Globus pallidus (tissue), 1 donor: ENCODE measurements around the gene PIMREG.

Experiments
- DNase-seq: peaks from one replicate; pipeline ENCODE4 v3.0.0-alpha.2; 2015; ENCODE audit warnings: low spot score

PIMREG gene

DNA sequence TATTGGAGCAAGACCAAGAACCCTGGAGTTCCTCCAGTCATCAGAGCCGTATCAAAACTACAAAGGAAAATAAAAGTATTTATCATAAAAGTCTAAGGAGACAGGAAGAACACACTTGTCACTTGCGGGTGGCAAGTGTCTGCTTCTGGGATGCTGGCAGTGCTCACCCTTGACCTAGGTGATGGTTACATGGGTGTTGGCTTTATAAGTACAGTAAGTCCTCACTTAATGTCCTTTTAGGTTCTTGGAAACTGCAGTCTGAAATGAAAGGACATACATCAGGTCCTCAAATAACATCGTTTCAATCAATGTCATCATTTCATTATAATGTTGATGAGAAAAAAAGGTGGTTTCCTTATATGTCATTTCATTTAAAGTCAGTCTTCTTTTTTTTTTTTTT lies 6.3 kb upstream of the PIMREG start:
- no peak for DNase-seq

DNA sequence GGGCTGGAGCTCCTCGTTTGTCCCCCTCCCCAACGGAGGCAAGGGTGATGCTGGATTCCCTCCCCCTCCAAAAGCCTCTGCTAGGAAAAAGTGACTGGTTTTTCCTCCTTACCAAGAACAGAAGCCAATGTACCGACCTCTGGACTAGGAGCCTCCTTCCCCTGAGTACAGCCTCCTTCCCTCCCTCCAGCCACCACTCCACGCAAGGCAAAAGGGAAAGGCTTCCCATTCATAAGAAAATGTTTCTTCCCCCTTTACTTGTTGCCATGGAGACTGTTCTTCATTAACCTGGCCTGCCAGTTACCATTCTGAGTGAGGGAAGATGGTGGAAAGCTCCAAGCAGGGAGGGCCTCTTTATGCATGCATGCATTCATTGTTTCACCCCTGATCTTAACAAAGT lies 4.3 kb upstream of the PIMREG start:
- DNase-seq, result no peak

DNA sequence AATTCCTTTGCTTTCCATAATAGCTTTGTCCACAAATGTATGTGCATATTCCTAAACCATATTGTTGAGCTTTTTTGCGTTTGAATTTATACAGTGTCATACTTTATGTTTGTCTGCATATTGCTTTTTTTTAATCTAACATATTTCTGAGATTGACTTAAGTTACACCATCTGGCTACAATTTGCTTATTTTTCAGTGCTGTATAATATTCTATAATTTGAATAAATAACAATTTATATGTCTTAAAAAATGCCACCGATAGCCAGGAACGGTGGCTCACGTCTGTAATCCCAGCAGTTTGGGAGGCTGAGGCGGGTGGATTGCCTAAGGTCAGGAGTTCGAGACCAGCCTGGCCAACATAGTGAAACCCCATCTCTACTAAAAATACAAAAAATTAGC lies 1.5 kb upstream of the PIMREG start:
- no peak for DNase-seq

DNA sequence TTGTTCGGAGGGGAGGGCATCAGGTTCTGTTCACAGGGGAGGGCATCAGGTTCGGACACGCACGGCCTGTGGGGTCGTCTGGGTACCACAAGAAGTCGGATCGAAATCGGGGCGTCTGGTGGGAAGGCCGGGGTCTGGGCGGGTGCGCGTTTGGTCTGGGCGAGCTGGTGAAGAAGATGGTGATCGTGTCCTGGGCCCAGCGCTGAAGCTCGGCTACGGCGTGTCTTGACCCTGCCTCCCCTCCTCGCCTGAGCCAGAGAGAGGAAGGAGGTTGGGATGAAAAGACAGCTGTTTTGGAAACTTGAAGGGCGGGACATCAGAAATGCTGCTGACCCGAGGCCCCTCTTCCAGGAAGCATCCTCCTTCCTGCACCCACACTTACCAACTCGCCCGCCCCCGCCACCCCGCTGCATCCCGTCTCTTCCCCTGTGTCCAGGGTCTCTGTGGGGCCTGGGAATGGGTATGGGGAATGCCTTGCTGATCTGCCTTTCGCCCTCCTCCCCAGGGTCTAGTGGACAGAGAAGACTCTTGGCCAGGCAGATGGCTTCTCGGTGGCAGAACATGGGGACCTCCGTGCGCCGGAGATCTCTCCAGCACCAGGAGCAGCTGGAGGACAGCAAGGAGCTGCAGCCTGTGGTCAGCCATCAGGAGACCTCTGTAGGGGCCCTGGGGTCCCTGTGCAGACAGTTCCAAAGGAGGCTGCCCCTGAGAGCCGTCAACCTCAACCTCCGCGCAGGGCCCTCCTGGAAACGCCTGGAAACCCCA lies 498 bp downstream of the PIMREG start:
- DNase-seq, result no peak

DNA sequence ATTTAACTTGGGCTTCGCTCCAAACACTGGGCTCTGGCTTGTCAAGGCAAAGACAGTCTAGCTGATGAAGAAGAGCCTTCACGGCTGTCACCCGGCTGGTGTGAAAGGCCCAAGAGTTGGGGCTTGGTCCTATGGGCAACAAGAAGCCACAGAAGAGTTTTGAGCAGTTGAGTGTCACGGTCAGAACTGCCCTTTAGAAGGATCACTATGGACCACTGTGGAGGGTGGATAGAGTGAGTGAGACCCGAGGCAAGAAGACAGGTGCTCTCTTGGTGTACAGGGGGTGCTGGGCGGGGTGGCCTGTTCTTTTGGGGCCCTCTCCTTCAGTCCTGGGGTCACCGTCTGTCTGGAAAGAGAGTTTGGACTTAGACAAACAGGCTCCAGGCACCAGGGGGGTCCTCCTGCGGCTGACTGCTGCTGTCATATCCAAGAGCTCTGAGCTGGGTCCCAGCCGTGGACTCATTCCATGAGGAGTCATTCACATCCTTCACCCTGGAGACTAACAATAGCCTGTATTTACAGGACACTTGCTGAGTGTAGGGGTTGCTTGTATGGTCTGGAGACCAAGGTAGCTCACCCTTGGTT lies 2.4 kb downstream of the PIMREG start:
- DNase-seq, result no peak

DNA sequence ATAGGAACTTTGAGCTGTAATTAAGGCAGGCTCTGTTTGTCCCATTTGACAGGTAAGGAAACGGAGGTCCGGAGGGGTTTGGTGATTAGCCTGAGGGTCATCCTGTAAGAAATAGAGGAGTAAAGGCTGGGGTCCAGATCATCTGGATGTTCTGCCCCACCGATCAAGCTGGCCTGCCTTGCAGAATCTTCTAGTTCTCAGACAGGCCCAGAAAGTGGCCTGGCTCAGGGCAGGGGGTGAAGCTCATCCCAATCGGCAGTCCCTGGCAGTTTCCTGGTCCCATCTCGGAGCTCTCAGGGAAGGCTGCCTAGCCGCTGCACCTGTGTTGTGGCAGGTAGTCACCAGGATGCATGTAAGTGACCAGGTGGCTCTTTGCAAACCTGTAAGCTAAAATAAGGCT lies 4.2 kb downstream of the PIMREG start:
- no peak for DNase-seq

DNA sequence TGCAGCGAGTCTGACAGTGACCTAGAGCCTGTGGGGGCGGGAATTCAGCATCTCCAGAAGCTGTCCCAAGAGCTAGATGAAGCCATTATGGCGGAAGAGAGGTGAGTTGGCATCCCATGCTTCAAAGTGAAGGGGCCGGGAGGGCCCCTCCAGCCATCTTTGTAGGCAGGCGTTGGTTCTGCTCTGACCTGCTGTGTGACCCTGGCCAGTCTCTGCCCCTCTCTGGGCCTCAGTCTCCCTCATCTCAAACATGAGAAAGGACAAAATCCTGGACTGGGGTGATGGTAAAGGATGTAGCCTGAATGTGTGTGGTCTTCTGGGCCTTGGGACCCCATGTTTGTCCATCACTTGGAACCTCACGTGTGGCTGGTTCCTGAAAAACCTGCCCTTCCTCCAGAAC lies 5.1 kb downstream of the PIMREG start:
- DNase-seq, result no peak

DNA sequence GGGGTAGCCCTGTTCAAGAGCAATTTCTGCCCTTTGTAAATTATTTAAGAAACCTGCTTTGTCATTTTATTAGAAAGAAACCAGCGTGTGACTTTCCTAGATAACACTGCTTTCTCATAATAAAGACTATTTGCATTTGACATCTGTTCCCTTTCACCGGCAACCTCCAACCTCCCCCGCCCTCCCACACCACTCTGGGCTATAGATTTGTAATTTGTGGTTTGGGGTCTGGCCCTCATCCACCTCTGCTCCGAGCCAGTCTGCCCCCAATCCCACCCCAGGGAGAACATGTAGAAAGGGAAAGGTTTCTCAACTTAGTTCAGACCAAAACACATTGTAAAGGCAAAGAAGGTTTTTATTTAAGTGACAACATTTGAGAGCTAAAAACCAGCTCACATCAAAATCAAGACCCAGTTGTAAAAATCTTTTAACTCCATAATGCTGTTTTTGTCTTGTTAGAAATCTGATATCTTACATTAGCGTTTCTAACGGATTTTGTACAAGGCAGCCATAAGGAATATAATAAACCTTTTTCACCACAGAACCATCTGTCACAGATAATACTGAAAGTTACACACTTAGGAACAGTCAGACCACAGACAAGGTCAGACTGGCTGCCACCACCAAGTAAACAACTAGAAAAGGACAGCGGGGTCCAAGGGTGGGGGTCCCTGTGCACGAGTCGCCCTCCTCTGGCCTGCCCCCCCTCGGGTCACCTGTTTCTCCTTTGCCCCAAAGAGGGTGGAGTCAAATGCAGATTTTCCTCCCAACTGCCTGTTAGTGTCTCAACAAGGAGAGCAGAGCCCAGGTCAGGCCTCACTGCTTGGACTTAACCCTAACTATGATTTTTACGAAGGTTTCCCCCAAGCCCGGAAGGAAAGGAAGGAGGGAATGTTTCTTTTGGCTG lies 6.9 kb downstream of the PIMREG start:
- DNase-seq, result no peak

DNA sequence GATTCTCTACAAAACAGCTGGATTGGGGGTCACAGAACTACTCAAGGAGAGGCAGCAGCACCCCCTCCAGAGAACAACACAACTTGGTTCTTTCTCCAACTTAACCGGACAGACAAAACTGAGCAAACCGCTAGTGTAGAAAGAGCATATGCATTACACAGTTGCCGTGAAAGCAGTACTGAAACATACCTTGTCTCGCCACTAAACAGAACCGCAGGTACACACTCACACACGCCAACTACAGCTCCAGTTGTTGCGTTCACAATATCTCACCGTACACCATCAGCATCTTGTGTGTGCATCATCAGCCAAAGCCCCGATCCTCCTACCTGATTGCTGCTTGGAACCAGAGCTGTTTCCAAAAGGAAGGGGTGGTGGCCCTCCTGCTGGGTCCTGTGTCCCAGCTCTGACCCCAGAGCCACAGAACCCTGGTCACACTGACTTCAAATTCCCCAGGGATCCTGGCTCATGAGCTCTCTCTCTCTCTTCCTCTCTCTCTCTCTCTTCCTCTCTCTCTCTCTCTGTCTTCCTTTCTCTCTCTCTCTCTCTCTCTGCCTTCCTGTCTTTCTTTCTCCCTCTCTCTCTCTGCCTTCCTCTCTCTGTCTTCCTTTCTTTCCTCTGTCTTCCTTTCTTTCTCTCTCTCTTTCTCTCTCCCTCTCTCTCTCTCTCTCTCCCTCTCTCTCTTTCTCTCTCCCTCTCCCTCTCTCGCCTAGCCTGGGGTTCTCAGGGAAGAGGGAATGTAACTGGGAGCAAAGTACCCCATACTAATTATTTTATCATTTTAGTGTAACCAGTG lies 8.4 kb downstream of the PIMREG start:
- DNase-seq, result no peak

DNA sequence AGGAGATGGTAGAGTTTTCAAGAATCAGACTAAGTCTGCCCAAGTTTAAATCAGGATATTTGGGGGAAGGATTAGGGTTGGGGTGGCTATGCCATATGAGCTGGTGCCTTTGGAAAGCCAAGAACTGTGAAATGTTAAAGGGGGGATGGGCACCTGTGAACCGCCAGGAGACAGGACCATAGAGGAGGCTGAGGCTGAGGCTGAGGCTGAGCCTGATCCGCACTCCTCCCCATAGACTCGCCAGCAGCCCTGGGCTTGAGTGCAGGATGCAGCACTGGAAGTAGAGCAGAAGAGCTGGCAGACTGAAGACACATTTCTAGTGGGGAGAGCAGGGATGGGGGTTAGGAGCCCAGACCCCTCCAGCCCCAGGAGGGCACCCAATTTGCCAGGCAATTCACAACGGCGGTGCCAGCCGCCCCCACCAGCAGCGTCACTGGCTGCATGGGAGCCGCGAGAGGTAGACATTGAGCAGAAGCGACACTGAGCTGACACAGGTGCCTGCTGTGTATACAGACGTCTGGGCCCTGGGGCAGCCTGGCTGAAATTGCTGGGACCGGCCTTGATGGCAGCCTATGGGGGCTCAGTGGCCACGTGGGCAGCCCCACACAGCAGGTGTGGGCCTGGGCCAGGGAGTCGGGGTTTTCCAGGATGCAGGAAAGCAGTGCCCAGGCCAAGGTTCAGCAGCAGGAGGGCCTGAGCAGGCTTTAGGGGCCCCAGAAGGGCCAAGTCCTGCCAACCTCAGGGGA lies 9.2 kb downstream of the PIMREG start:
- DNase-seq, result no peak

DNA sequence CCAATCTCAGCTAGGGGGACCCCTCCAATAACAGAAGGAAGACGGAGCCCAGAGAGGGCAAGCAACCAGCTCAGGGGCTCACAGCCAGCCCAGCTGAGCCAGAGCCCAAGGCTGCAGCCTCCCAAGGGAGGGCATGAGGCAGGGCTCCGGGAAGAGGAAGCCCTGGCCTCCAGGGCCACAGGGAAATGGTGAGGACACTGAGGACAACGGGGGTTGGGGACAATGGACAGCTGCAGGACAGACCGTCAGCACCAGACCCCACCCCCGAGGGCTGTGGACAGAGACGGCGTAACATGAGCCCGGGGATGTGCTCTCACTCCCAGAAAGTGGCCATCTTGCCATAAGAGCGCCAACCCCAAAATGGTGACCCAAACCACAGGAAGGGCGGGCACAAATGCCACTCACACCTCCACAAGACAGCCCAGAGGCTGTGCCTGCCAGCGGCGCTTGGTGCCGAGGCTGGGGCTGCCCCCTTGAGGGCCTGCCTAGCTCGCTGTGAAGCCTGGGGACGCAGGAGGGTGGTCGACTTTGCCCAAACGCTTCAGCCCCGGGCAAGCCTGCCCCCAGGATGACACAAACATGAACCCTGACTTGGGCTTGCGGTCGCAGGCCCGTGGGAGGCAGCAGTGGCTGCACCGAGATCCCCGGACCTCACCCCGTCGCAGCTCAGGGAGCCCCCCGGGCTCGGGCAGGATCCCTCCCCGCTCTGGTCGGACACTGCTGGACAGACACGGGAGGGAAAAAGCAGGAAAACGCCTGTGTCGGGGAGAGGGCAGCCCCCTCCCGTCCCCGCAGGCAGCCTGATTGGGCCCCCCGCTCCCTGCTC lies 10.5 kb downstream of the PIMREG start:
- no peak for DNase-seq

DNA sequence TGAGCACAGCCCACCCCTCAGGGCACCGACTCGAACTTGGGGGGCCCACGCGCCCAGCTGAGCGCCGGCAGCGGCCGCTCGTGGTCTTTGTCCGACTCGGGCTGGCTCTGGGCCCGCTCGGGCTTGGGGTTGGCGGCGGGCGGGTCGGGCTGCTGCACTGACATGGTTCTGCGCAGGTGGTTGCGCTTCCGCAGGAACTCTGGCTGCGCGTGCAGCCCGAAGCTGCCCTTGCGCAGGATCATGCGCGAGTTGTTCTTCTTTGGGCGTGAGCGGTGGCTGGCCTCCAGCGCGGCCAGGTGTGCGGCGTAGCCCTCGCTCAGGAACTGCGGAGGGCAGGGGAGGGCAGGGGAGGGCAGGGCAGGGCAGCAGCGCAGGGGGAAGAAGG lies 11.1 kb downstream of the PIMREG start:
- DNase-seq, result no peak

DNA sequence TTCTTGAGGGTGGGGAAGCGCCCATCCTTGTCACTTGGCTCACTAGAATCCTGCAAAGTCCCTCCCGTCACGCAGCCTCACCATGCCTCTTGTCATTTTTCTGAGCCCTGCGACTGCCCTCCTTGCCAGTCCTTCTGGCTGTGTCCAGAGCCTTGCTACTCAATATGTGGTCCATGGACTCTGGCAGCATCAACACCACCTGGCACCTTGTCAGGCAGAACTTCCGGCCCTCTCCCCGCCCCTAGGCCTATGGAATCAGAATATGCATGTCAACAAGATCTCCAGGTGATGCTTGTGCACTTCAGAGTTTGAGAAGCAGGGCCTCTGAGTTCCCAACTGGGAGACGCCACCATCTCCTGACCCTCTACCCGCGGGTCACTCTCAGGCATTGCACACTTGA lies 12.1 kb downstream of the PIMREG start:
- no peak for DNase-seq

DNA sequence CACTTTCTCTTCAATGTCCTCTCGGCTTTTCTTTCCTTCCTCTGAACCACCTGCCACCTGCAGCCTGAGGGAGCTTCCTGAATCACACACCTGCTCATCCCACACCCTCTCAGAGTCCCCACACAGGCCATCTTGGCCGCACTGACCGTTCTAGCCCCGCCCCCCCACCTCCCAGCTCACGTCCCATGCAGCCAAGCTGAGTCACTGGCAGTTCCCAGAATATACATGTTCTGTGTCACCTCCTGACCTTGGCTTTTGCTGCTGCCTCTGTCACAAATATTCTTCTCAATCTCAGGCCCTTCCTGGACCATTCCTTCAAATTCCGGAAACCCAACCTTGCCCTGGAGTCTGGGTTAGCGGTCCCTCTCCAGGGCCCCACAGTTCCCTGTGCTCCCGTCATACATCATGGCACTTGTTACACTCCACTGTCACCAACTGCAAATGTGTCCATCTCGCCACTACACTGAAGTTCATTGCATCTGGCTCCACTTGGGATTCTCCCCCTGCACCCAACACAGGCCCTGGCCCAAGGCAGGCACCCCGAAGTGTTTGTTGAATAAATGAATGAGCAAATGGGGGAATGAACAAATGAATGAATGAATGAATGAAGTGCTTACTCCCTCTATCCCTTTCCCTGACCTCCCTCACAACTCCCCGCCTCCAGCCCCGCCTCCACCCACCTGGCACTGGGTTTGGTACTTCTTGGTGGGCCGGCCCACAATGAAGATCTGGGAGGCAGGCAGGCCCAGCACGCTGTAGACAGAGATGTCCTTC lies 12.8 kb downstream of the PIMREG start:
- no peak for DNase-seq

DNA sequence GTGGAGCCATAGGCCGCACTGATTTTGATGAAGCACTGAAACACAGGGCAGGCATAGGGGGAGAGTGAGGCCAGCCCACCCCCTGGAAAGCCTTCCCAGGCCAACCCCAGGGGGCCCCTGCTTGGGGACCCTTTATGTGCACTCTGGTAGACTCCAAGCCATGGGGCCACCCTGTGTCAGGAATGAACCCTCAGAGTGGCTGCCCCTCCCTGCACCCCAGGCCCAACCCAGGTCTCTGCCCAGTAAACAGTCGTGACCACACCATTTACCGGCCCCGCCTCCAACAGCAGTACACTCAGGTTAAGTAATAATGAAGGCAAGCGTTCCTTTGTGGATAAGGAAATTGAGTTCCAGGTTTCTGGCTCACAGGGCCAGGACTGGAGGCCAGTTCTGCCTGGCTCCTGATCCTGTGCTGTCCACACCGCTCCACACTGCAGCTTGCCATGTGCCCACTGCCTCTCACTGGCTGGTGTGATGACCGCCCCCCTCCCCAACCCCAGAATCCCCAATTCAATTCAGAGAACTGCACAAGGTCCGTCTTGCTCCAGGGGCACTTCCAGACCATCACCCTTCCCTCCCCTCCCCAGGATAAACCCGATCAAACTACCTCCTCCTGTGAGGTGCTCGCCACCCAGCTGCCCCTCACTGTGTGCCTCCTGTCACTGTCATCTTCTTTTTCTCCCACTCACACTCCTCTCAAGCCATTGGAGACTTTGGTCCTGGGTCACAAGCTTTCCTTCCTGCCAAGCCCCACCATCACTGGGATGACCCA lies 13.6 kb downstream of the PIMREG start:
- no peak for DNase-seq

DNA sequence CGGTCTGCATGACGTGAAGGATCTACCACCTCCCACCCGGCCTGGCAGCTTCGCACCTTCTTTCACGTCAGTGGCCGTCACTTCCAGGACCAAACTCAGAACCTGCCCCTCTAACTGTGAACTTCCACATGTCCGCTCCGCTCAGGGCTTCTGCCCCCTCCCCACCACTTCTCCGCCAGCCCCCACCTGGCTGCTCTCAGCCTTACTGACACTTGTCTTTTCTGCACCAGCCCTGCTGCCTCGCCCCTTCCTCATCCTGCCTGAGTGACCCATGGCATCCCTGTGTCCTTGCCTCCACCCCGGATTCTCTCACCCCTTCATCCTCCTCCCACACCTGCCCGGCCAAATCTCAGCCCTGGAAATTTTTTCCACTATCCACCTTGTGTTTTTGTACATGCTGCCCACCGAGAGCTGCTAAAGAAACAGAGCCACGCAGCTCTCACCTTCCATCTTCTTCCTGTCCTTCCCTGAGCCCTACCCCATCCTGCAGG lies 14.2 kb downstream of the PIMREG start:
- no peak for DNase-seq

DNA sequence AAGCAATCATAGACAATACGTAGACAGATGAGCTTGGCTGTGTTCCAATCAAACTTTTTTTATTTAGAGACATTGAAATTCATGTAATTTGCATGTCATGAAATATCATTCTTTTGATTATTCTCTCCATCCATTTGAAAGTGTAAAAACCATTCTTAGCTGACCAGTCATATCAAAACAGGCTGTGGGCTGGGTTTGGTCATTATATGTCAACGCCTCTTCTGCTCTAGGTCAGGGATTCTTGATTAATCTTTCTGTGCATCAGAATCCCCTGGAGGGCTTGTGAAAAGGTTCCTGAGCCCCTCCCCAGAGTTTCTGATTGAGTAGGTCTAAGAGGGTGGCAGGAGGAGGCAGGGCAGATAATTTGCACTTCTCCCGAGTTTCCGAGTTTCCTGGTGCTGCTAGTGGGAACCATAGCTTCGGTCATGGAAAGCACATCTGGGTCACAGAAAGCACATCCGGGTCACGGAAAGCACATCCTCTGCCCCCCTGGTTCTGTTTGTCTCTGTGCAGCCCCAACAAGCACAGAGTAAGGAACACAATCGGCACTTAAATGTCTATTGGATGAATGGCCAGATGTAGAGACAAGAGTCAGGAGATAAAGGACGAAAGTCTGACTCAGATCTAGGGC lies 16.4 kb downstream of the PIMREG start:
- no peak for DNase-seq

DNA sequence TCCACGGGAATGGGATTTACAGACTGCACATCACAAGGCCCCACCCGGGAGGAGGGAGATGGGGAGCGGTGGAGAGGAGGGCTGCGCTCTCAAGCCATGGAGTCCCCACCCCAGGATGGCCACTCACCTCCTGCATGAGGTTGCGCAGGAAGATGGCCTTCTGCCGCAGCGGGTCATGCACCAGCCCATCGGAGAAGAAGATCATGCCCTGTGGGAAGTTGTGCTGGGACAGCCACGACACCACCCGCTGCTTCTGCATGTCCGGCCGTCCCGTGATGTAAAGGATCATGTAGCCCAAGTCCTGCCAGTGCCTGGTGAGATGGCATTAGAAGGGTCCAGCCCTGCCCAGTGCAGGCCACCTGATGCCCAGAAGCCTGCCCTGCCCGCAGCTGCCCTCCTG lies 17.0 kb downstream of the PIMREG start:
- no peak for DNase-seq
